ENCODE data around the gene TINCR.

TINCR gene

GRCh38 chr19:5594521-5594950 is 26.8 kb upstream of the TINCR start:
- FAIRE-seq (no peak), DNase-seq (ENCODE audit: insufficient read length, low spot score) (no peak)
- no peak for TF ChIP-seq POLR2A (IDR thresholded peaks at IDR 0.05; ENCODE audit: low read depth, low read length)

GRCh38 chr19:5593343-5594255 is 25.8 kb upstream of the TINCR start:
- FAIRE-seq (no peak), DNase-seq (ENCODE audit: insufficient read length, low spot score) (no peak)
- TF ChIP-seq POLR2A (IDR thresholded peaks at IDR 0.05; ENCODE audit: low read depth, low read length), result no peak

GRCh38 chr19:5592531-5593342 is 25.0 kb upstream of the TINCR start:
- DNase-seq (ENCODE audit: insufficient read length, low spot score), result no peak
- no peak for TF ChIP-seq POLR2A (IDR thresholded peaks at IDR 0.05; ENCODE audit: low read depth, low read length)
- FAIRE-seq, result no peak

GRCh38 chr19:5591476-5591875 is 23.7 kb upstream of the TINCR start:
- FAIRE-seq (no peak), DNase-seq (ENCODE audit: insufficient read length, low spot score) (no peak)
- no peak for TF ChIP-seq POLR2A (IDR thresholded peaks at IDR 0.05; ENCODE audit: low read depth, low read length)

GRCh38 chr19:5590865-5591154 is 23.1 kb upstream of the TINCR start:
- no peak for TF ChIP-seq POLR2A (IDR thresholded peaks at IDR 0.05; ENCODE audit: low read depth, low read length)
- DNase-seq (ENCODE audit: insufficient read length, low spot score) (no peak), FAIRE-seq (no peak)

GRCh38 chr19:5590151-5590864 is 22.6 kb upstream of the TINCR start:
- FAIRE-seq (no peak), DNase-seq (ENCODE audit: insufficient read length, low spot score) (no peak)
- no peak for TF ChIP-seq POLR2A (IDR thresholded peaks at IDR 0.05; ENCODE audit: low read depth, low read length)

- FAIRE-seq (no peak), DNase-seq (ENCODE audit: insufficient read length, low spot score) (no peak)
- no peak for TF ChIP-seq POLR2A (IDR thresholded peaks at IDR 0.05; ENCODE audit: low read depth, low read length)
These were observed 21.3 kb upstream of the TINCR start for GRCh38 chr19:5588906-5589676.

- DNase-seq (ENCODE audit: insufficient read length, low spot score), result no peak
- FAIRE-seq, result no peak
- no peak for TF ChIP-seq POLR2A (IDR thresholded peaks at IDR 0.05; ENCODE audit: low read depth, low read length)
These were observed 20.7 kb upstream of the TINCR start for GRCh38 chr19:5588441-5588840.

- no peak for FAIRE-seq
- no peak for TF ChIP-seq POLR2A (IDR thresholded peaks at IDR 0.05; ENCODE audit: low read depth, low read length)
- no peak for DNase-seq (ENCODE audit: insufficient read length, low spot score)
These were observed 19.9 kb upstream of the TINCR start for GRCh38 chr19:5587661-5588060.

GRCh38 chr19:5587071-5587455 is 19.3 kb upstream of the TINCR start:
- DNase-seq (ENCODE audit: insufficient read length, low spot score) (no peak), FAIRE-seq (no peak)
- no peak for TF ChIP-seq POLR2A (IDR thresholded peaks at IDR 0.05; ENCODE audit: low read depth, low read length)

- FAIRE-seq, result no peak
- TF ChIP-seq POLR2A (IDR thresholded peaks at IDR 0.05; ENCODE audit: low read depth, low read length), result no peak
These were observed 18.7 kb upstream of the TINCR start for GRCh38 chr19:5586300-5587070.

GRCh38 chr19:5585461-5586299 is 17.9 kb upstream of the TINCR start:
- no peak for DNase-seq (ENCODE audit: insufficient read length, low spot score)
- FAIRE-seq, result no peak
- no peak for TF ChIP-seq POLR2A (IDR thresholded peaks at IDR 0.05; ENCODE audit: low read depth, low read length)

More at GRCh38 chr19:5586300-5587070, 18.7 kb upstream of the TINCR start:
- no peak for DNase-seq (ENCODE audit: insufficient read length, low spot score)
